Peyer's patch (tissue), 4 donors: ENCODE measurements around the gene PARP11.

Experiments
- CTCF ChIP-seq, 6 experiments: fragments of 450-650 bp in 4 of 6; fragments of 200-600 bp in 2 of 6; sonication (generic) in 1 of 6; IDR thresholded peaks; one replicate each; pipeline ENCODE4 v1.5.1; 2017 to 2019; ENCODE audit warnings: antibody characterized with exemption in 6 of 6, mild to moderate bottlenecking in 3 of 6, moderate library complexity in 1 of 6
- POLR2A ChIP-seq, 2 donors: fragments of 450-650 bp; IDR thresholded peaks; one replicate each; pipeline ENCODE4 v1.5.1; 2017; ENCODE audit warnings: antibody characterized with exemption in 2 of 2, mild to moderate bottlenecking in 2 of 2, moderate library complexity in 2 of 2

GRCh38 chr12:3792623-3793288 lies 80.4 kb downstream of the PARP11 start:
- TF ChIP-seq CTCF (IDR thresholded peaks at IDR 0.05), result no peak
- TF ChIP-seq POLR2A (IDR thresholded peaks at IDR 0.05), result no peak
